Loucy (cell line): ENCODE measurements around the gene FAM50A.
"Not testable (repeated sequence)": the region's sequence is repeated elsewhere in the genome, so short reads cannot be mapped to it uniquely, and the experiment has no call there.

Experiments
- H2AFZ ChIP-seq: fragments of 200-600 bp; sonication (generic); 2 replicates; pipeline ENCODE4 v1.6.0; 2016; ENCODE audit warnings: antibody characterized with exemption, mild to moderate bottlenecking, low read length, moderate library complexity
- H3F3A ChIP-seq: fragments of 200-600 bp; 2 replicates; pipeline ENCODE4 v1.6.0; 2016; ENCODE audit warnings: antibody characterized with exemption, low read depth, mild to moderate bottlenecking
- H3K27me3 ChIP-seq: fragments of 200-600 bp; sonication (generic); 2 replicates; pipeline ENCODE4 v1.6.1; 2014; ENCODE audit warnings: low read length, mild to moderate bottlenecking; ENCODE audit not compliant: insufficient read depth, poor library complexity, severe bottlenecking
- H3K36me3 ChIP-seq: fragments of 200-600 bp; sonication (generic); 2 replicates; pipeline ENCODE4 v1.6.1; 2016; ENCODE audit warnings: low read length; ENCODE audit not compliant: insufficient read depth
- H3K4me1 ChIP-seq: fragments of 200-600 bp; sonication (generic); 2 replicates; pipeline ENCODE4 v1.5.1; 2014; ENCODE audit warnings: low read length, mild to moderate bottlenecking; ENCODE audit not compliant: insufficient read depth, poor library complexity, severe bottlenecking
- H3K4me2 ChIP-seq: fragments of 200-600 bp; sonication (generic); 2 replicates; pipeline ENCODE4 v1.6.0; 2014; ENCODE audit warnings: antibody characterized with exemption, low read length, low read depth, mild to moderate bottlenecking; ENCODE audit not compliant: poor library complexity, severe bottlenecking
- H3K4me3 ChIP-seq: fragments of 200-600 bp; sonication (generic); 2 replicates; pipeline ENCODE4 v1.5.1; 2014; ENCODE audit warnings: low read length, mild to moderate bottlenecking, mixed read lengths; ENCODE audit not compliant: poor library complexity, severe bottlenecking
- H3K79me2 ChIP-seq: fragments of 200-600 bp; sonication (generic); 2 replicates; pipeline ENCODE4 v1.6.1; 2014; ENCODE audit warnings: low read length; ENCODE audit not compliant: insufficient read depth
- H3K9ac ChIP-seq: fragments of 200-600 bp; sonication (generic); 2 replicates; pipeline ENCODE4 v1.6.0; 2014; ENCODE audit warnings: mild to moderate bottlenecking, low read depth, low read length, moderate library complexity; ENCODE audit not compliant: poor library complexity, severe bottlenecking
- H3K9me2 ChIP-seq: fragments of 200-600 bp; sonication (generic); replicated peaks from 2 replicates; pipeline ENCODE4 v1.6.1; 2016; ENCODE audit warnings: low read depth, low read length, mixed read lengths
- H3K9me3 ChIP-seq: fragments of 200-600 bp; sonication (generic); 2 replicates; pipeline ENCODE4 v1.6.1; 2014; ENCODE audit warnings: mild to moderate bottlenecking, antibody characterized with exemption, low read length, low read depth; ENCODE audit not compliant: insufficient read depth
- H4K20me1 ChIP-seq: fragments of 200-600 bp; sonication (generic); 2 replicates; pipeline ENCODE4 v1.6.0; 2014; ENCODE audit warnings: antibody characterized with exemption, low read length, mild to moderate bottlenecking; ENCODE audit not compliant: insufficient read depth, poor library complexity, severe bottlenecking
- CTCF ChIP-seq: fragments of 200-600 bp; sonication (generic); conservative IDR thresholded peaks from 2 replicates; pipeline ENCODE4 v1.5.1; 2014; ENCODE audit warnings: mild to moderate bottlenecking, antibody characterized with exemption, low read length
- EZH2phosphoT487 ChIP-seq: fragments of 200-600 bp; IDR thresholded peaks from 2 replicates; pipeline ENCODE4 v1.6.1; 2018; ENCODE audit warnings: antibody characterized with exemption, mild to moderate bottlenecking, moderate library complexity, borderline replicate concordance

FAM50A gene

GRCh38 chrX:154443992-154444754, at the start of gene FAM50A:
TSS of gene FAM50A (plus strand) at chrX:154444141. CDS start at chrX:154444236, 95 bp downstream.
- no peaks in the 10 kb centered on the region for H3F3A ChIP-seq
- H2AFZ ChIP-seq, result no peak within 1 kb of the TSS; the same call in 1 of the 2 replicates
- H3K4me1 ChIP-seq, result no peaks in the 10 kb centered on the region
- H3K9ac ChIP-seq, result peak within 1 kb of the TSS; percentile 75
- no peaks in the 10 kb centered on the region; the same call in 1 of the 2 replicates for H3K36me3 ChIP-seq
- peak within 1 kb of the TSS; percentile 77 for H3K4me3 ChIP-seq
- TF ChIP-seq CTCF (no peak), EZH2phosphoT487 (no peak)
- peaks cover 25% of the 10 kb centered on the region; the same call in 1 of the 2 replicates for H3K79me2 ChIP-seq
- no peaks in the 10 kb centered on the region for H3K9me2 ChIP-seq
- peak within 1 kb of the TSS; percentile 71 for H3K4me2 ChIP-seq
- H3K27me3 ChIP-seq, result no peaks in the 10 kb centered on the region
- no peaks in the 10 kb centered on the region for H3K9me3 ChIP-seq
- H4K20me1 ChIP-seq, result no peaks in the 10 kb centered on the region

- Histone ChIP-seq H3K79me2 (peaks cover 35% of the 10 kb centered on the region), H3K36me3 (peaks cover 21% of the 10 kb centered on the region; the same call in 1 of the 2 replicates), H3K4me1 (peaks cover 13% of the 10 kb centered on the region), H4K20me1 (peaks cover 25% of the 10 kb centered on the region)
- not testable (repeated sequence) for H3F3A ChIP-seq, H2AFZ ChIP-seq, H3K9me3 ChIP-seq, H3K9me2 ChIP-seq, H3K4me2 ChIP-seq, H3K4me3 ChIP-seq, H3K9ac ChIP-seq, H3K27me3 ChIP-seq
Observed at GRCh38 chrX:154396363-154396762, 47.6 kb upstream of the FAM50A start.

- H3K9me3 ChIP-seq, result no peaks in the 10 kb centered on the region
- H3K9ac ChIP-seq, result peak overlapping the region; percentile 100
- peaks cover 8% of the 10 kb centered on the region for H3K27me3 ChIP-seq
- peak overlapping the region; percentile 93 for H3K4me3 ChIP-seq
- no peak for TF ChIP-seq EZH2phosphoT487
- TF ChIP-seq CTCF, result no peak
- peaks cover 25% of the 10 kb centered on the region for H4K20me1 ChIP-seq
- H3K4me2 ChIP-seq, result peak overlapping the region; percentile 78
- no peaks in the 10 kb centered on the region; the same call in 1 of the 2 replicates for H3F3A ChIP-seq
- H3K79me2 ChIP-seq, result peaks cover 35% of the 10 kb centered on the region
- no peaks in the 10 kb centered on the region for H3K9me2 ChIP-seq
- H3K4me1 ChIP-seq, result peaks cover 13% of the 10 kb centered on the region
- peaks cover 21% of the 10 kb centered on the region; the same call in 1 of the 2 replicates for H3K36me3 ChIP-seq
- peak overlapping the region; percentile 80; the same call in 1 of the 2 replicates for H2AFZ ChIP-seq
Observed at GRCh38 chrX:154396973-154397887, 46.7 kb upstream of the FAM50A start.
